A673 (cell line): Measurements from ENCODE around the gene DNAH7. TPM values are rescaled to one million over a fixed set of nuclear protein-coding genes. Genes with fewer than 3 reads are reported as not detected.

ENCODE experiments used
- BruUV-seq: library from RNA; stranded (reverse); fragments of 400-500 nt; replicated peaks from 2 replicates; lab custom pipeline; 2021; lab: Mats Ljungman, UMichigan
- CTCF ChIA-PET: fragments of 300-600 bp; sonication (Branson Sonifier 250); formaldehyde crosslinking; loops from one replicate; lab custom pipeline; 2022; ENCODE audit warnings: antibody characterized with exemption; lab: Charles Lee
- POLR2A ChIA-PET: fragments of 300-600 bp; sonication (Branson Sonifier 250); formaldehyde crosslinking; loops from one replicate; lab custom pipeline; 2022; ENCODE audit warnings: antibody characterized with exemption; ENCODE audit not compliant: low non-redundant PET; lab: Charles Lee
- DNase-seq: peaks from one replicate; pipeline ENCODE4 v3.0.0-alpha.2; 2015; ENCODE audit warnings: low spot score
- H3K27ac ChIP-seq: fragments of 200-600 bp; sonication (generic); 2 replicates; pipeline ENCODE4 v1.5.1; 2016; ENCODE audit warnings: mixed run types, low read depth, mild to moderate bottlenecking, mixed read lengths, antibody characterized with exemption, low read length; ENCODE audit not compliant: poor library complexity, severe bottlenecking
- H3K27me3 ChIP-seq: fragments of 200-600 bp; sonication (generic); replicated peaks from 2 replicates; pipeline ENCODE4 v1.6.1; 2017; ENCODE audit warnings: mixed run types, low read depth, mild to moderate bottlenecking, mixed read lengths, antibody characterized with exemption, low read length; ENCODE audit not compliant: insufficient read depth, poor library complexity
- H3K36me3 ChIP-seq: fragments of 200-600 bp; sonication (generic); 2 replicates; pipeline ENCODE4 v1.6.1; 2016; ENCODE audit warnings: mixed run types, mild to moderate bottlenecking, mixed read lengths, antibody characterized with exemption, low read length; ENCODE audit not compliant: insufficient read depth, poor library complexity, severe bottlenecking
- H3K4me1 ChIP-seq: fragments of 200-600 bp; sonication (generic); 2 replicates; pipeline ENCODE4 v1.6.1; 2017; ENCODE audit warnings: mixed run types, mild to moderate bottlenecking, mixed read lengths, antibody characterized with exemption, low read length; ENCODE audit not compliant: insufficient read depth, poor library complexity, severe bottlenecking
- H3K4me3 ChIP-seq: fragments of 200-600 bp; sonication (generic); 2 replicates; pipeline ENCODE4 v1.5.1; 2016; ENCODE audit warnings: low read depth, mixed run types, mild to moderate bottlenecking, mixed read lengths, low read length; ENCODE audit not compliant: poor library complexity, severe bottlenecking
- H3K9me3 ChIP-seq: fragments of 200-600 bp; sonication (generic); 2 replicates; pipeline ENCODE4 v1.6.1; 2016; ENCODE audit warnings: mixed run types, low read depth, mild to moderate bottlenecking, mixed read lengths, antibody characterized with exemption, low read length; ENCODE audit not compliant: poor library complexity, severe bottlenecking
- EZH2 ChIP-seq: fragments of 200-600 bp; sonication (generic); IDR thresholded peaks from 2 replicates; pipeline ENCODE4 v1.6.1; 2017; ENCODE audit warnings: borderline replicate concordance, low read depth, mild to moderate bottlenecking, mixed read lengths, antibody characterized with exemption, low read length; ENCODE audit not compliant: poor library complexity, severe bottlenecking
- intact Hi-C: fragments of 100-400 bp; cut with micrococcal nuclease; formaldehyde crosslinking; loops from one replicate; pipeline ENCODE4 v1.10.0; 2022; ENCODE audit not compliant: unreplicated experiment
- total RNA-seq: library from RNA; stranded (reverse); gene quantifications from 2 replicates; pipeline ENCODE4 v1.2.3, GENCODE V29; 2021
- TF ChIP-seq, protein P1 (sequence below): fragments of 300-800, 200-600 bp; sonication (generic); conservative IDR thresholded peaks from 2 replicates; pipeline ENCODE4 v1.5.1; 2017; ENCODE audit warnings: low read depth, mild to moderate bottlenecking, antibody characterized with exemption, low read length, moderate library complexity, mixed read lengths

Gene DNAH7
- total RNA-seq, 1 experiment from 2014 or later, result 0.95 TPM

DNA sequence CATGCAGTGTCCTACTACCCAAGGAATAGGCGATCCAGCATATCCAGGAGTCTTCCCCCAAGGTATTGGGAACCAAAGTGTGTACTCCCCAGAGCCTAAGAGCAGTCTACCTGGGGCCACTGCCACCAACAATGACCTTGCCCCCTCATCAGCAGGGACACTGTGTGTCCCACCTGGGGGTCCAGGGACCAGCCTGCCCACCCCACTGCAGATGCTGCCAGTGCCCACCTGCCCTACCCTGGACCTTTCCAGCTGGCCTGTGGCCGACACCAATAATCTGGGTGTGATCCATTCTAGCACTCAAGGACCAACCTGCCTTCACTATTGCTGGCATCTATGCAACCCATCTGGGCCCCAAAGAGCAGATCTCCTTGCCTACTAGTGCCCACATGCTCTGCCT is 32.2 kb downstream of the DNAH7 start:
- intact Hi-C loops, result no loop called here
- no peaks in the 10 kb centered on the region for H3K4me1 ChIP-seq
- DNase-seq, result no peak
- no peak overlapping the region for H3K27ac ChIP-seq
- CTCF ChIA-PET, result no interaction called here
- no peaks in the 10 kb centered on the region for H3K36me3 ChIP-seq
- no peaks in the 10 kb centered on the region for H3K27me3 ChIP-seq
- H3K9me3 ChIP-seq, result peaks cover 8% of the 10 kb centered on the region
- no TSS peak for BruUV-seq
- no peak overlapping the region for H3K4me3 ChIP-seq
- POLR2A ChIA-PET, result no interaction called here
- TF ChIP-seq, protein P1, sequence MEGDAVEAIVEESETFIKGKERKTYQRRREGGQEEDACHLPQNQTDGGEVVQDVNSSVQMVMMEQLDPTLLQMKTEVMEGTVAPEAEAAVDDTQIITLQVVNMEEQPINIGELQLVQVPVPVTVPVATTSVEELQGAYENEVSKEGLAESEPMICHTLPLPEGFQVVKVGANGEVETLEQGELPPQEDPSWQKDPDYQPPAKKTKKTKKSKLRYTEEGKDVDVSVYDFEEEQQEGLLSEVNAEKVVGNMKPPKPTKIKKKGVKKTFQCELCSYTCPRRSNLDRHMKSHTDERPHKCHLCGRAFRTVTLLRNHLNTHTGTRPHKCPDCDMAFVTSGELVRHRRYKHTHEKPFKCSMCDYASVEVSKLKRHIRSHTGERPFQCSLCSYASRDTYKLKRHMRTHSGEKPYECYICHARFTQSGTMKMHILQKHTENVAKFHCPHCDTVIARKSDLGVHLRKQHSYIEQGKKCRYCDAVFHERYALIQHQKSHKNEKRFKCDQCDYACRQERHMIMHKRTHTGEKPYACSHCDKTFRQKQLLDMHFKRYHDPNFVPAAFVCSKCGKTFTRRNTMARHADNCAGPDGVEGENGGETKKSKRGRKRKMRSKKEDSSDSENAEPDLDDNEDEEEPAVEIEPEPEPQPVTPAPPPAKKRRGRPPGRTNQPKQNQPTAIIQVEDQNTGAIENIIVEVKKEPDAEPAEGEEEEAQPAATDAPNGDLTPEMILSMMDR, result no peak
- TF ChIP-seq EZH2, result no peak

DNA sequence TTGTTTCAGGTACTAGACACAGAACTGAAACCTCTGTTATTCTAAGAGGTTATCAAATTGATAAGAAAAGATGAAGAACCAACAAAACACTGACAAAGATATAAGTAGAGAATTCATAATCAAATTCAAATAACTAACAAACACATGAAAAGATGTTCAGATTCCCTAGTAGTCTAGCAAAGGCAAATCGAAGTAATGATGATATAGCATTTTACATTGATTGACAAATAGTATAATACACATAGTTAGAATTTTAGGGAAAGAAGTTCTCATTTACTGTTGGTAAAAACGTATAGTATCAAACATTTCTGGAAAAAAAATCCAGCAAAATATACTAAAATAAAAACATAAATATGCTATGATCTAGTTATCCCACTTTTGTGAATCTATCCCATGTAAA is 50.6 kb downstream of the DNAH7 start:
- H3K36me3 ChIP-seq, result no peaks in the 10 kb centered on the region
- no peak overlapping the region for H3K27ac ChIP-seq
- DNase-seq, result no peak
- H3K27me3 ChIP-seq, result no peaks in the 10 kb centered on the region
- intact Hi-C loops, result no loop called here
- no TSS peak for BruUV-seq
- POLR2A ChIA-PET, result no interaction called here
- no peaks in the 10 kb centered on the region for H3K9me3 ChIP-seq
- H3K4me1 ChIP-seq, result no peaks in the 10 kb centered on the region
- TF ChIP-seq, protein P1, result no peak
- no peak for TF ChIP-seq EZH2
- CTCF ChIA-PET, result no interaction called here
- H3K4me3 ChIP-seq, result no peak overlapping the region

DNA sequence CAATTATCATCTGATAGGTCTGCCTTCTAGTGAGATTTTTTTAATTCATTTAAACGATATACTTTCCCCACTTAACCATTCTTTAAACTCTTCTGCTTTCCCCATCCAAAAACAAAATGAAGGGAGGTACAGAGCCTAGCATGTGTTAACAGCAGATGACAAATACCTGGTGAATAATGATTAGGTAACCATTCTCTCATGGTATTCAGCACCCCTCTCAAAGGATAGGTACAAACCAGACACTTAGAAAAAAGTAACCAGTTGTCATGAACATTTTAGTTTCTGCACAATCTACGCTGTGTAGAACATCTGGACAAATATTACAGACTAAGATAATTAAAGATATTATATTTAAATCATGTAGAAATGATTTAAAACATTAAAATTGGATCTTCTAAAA is 56.3 kb downstream of the DNAH7 start:
- no peak overlapping the region for H3K27ac ChIP-seq
- intact Hi-C loops, result no loop called here
- no TSS peak for BruUV-seq
- TF ChIP-seq EZH2, result no peak
- TF ChIP-seq, protein P1, result no peak
- H3K27me3 ChIP-seq, result no peaks in the 10 kb centered on the region
- no peak overlapping the region for H3K4me3 ChIP-seq
- H3K36me3 ChIP-seq, result no peaks in the 10 kb centered on the region
- no peak for DNase-seq
- no peaks in the 10 kb centered on the region for H3K4me1 ChIP-seq
- CTCF ChIA-PET, result no interaction called here
- no peaks in the 10 kb centered on the region for H3K9me3 ChIP-seq
- POLR2A ChIA-PET, result interaction anchor here (0.7 kb wide), 1 partner anchor 1185 kb away, joined by 5 read pairs; no protein-coding TSS in a partner anchor
